ENCODE results near the gene KAT8.
"Not testable (repeated sequence)": the region's sequence is repeated elsewhere in the genome, so short reads cannot be mapped to it uniquely, and the experiment has no call there.

KAT8 gene

GRCh38 chr16:31138621-31139578 lies 21.4 kb downstream of the KAT8 start:
- H3K4me3 ChIP-seq (ENCODE audit: low read depth, low read length), result no peak overlapping the region
- no peak for TF ChIP-seq CTCF (IDR thresholded peaks at IDR 0.05; ENCODE audit: borderline replicate concordance, insufficient read depth, low read depth, low read length)

GRCh38 chr16:31141071-31141469 lies 23.6 kb downstream of the KAT8 start:
- H3K4me3 ChIP-seq (ENCODE audit: low read depth, low read length), result not testable (repeated sequence)

GRCh38 chr16:31141489-31142108 lies 24.1 kb downstream of the KAT8 start:
- TF ChIP-seq CTCF (IDR thresholded peaks at IDR 0.05; ENCODE audit: borderline replicate concordance, insufficient read depth, low read depth, low read length), result no peak

GRCh38 chr16:31142109-31143010 lies 24.9 kb downstream of the KAT8 start:
- H3K4me3 ChIP-seq (ENCODE audit: low read depth, low read length), result peak overlapping the region; percentile 21
- peak; percentile 96 for TF ChIP-seq CTCF (IDR thresholded peaks at IDR 0.05; ENCODE audit: borderline replicate concordance, insufficient read depth, low read depth, low read length)

More at GRCh38 chr16:31141489-31142108, 24.1 kb downstream of the KAT8 start:
- H3K4me3 ChIP-seq (ENCODE audit: low read depth, low read length), result no peak overlapping the region

GRCh38 chr16:31143011-31143693 lies 25.7 kb downstream of the KAT8 start:
- no peak for TF ChIP-seq CTCF (IDR thresholded peaks at IDR 0.05; ENCODE audit: borderline replicate concordance, insufficient read depth, low read depth, low read length)
- no peak overlapping the region for H3K4me3 ChIP-seq (ENCODE audit: low read depth, low read length)

GRCh38 chr16:31143694-31144148 lies 26.3 kb downstream of the KAT8 start:
- TF ChIP-seq CTCF (IDR thresholded peaks at IDR 0.05; ENCODE audit: borderline replicate concordance, insufficient read depth, low read depth, low read length), result 0 out of 2 replicates have a peak, but pooled peaks have one; percentile 21

GRCh38 chr16:31144418-31144817 lies 27.0 kb downstream of the KAT8 start:
- not testable (repeated sequence) for H3K4me3 ChIP-seq (ENCODE audit: low read depth, low read length)

More at GRCh38 chr16:31143694-31144148, 26.3 kb downstream of the KAT8 start:
- no peak overlapping the region for H3K4me3 ChIP-seq (ENCODE audit: low read depth, low read length)

Measured in GM12875 (cell line).